ENCODE measurements around the gene RIOK1.

RIOK1 gene

DNA sequence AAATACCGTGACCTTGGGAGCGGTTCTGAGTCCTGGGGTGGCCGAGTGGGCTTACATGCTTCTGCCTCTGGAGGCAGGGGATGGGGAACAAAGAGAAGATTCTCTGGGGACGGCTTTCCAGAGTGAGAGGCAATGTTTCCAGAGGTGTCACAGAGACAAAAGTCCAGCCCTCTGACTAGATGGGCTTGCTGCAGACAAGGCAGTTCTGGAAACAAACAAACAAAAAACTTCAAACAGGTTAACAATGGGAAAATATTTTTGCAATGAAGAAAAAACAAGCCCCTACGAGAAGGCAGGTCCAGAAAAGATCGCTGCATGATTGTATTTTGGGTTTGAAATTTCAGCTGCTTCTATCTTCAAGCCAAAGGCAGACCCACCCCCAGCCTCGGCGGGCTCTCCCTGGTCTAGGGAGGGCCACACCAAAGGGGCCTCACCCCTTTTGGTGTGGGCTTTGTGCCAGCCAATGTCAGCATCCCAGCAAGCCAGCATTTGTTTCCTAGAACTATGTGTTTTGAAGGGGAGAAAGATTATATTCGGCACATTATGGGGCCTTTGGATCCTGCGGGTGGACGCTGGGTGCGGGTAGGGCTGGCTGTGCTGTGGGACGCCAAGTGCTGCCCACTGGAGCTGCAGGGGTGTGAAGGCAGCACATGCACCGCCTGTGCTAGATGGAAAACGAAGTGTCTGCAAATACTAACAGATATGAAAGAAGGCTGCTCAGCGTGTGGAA, 42.9 kb downstream of the RIOK1 start:
- TF ChIP-seq, protein P1, sequence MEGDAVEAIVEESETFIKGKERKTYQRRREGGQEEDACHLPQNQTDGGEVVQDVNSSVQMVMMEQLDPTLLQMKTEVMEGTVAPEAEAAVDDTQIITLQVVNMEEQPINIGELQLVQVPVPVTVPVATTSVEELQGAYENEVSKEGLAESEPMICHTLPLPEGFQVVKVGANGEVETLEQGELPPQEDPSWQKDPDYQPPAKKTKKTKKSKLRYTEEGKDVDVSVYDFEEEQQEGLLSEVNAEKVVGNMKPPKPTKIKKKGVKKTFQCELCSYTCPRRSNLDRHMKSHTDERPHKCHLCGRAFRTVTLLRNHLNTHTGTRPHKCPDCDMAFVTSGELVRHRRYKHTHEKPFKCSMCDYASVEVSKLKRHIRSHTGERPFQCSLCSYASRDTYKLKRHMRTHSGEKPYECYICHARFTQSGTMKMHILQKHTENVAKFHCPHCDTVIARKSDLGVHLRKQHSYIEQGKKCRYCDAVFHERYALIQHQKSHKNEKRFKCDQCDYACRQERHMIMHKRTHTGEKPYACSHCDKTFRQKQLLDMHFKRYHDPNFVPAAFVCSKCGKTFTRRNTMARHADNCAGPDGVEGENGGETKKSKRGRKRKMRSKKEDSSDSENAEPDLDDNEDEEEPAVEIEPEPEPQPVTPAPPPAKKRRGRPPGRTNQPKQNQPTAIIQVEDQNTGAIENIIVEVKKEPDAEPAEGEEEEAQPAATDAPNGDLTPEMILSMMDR (IDR thresholded peaks at IDR 0.05; ENCODE audit: low read depth, low read length) = no peak
- no peak for TF ChIP-seq EZH2phosphoT487 (IDR thresholded peaks at IDR 0.05; ENCODE audit: low read depth)
- no peak overlapping the region for H3K9ac ChIP-seq (ENCODE audit: low read length)
- no peak overlapping the region for H3K4me2 ChIP-seq (ENCODE audit: low read length)

DNA sequence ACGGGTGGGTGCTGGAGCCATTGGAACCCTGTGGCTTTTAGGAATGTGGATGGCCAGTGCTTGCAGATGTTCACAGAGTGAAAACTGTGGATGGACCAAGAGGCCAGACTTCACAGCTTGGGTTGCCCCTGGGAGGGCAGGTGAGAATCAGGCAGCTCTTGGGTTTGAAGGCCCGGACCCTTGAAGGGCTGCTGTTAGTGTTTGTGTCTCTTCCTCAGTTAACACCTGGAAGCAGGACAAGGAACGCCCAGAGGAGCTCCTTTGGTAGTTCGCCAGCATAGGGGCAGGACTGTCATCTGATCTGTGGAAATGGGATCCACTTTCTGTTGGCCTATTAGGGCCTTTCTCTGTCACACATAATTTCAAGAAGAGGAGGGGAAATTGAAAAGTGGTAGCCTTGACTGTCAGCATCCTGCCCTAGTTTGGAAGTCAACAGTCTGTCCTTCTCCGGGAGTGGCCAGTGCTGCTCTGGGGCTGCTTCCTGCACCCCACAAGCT, 43.6 kb downstream of the RIOK1 start:
- Histone ChIP-seq H3K9ac (ENCODE audit: low read length) (no peak overlapping the region), H3K36me3 (replicated peaks; ENCODE audit: low read depth, low read length) (no peaks in the 10 kb centered on the region), H3K79me2 (ENCODE audit: low read length) (no peaks in the 10 kb centered on the region), H4K20me1 (ENCODE audit: insufficient read depth, low read length) (no peaks in the 10 kb centered on the region), H2AFZ (ENCODE audit: low read depth, low read length) (no peak overlapping the region), H3K9me3 (ENCODE audit: insufficient read depth, low read length) (no peaks in the 10 kb centered on the region), H3K4me3 (ENCODE audit: low read length) (no peak overlapping the region), H3K4me2 (ENCODE audit: low read length) (no peak overlapping the region), H3K27ac (ENCODE audit: low read length) (no peak overlapping the region), H3K4me1 (ENCODE audit: low read length) (peaks cover 2% of the 10 kb centered on the region; the same call in 1 of the 2 replicates), H3K27me3 (ENCODE audit: low read depth, low read length) (no peaks in the 10 kb centered on the region)
- TF ChIP-seq EZH2phosphoT487 (IDR thresholded peaks at IDR 0.05; ENCODE audit: low read depth) = no peak
- TF ChIP-seq, protein P1 (IDR thresholded peaks at IDR 0.05; ENCODE audit: low read depth, low read length) = no peak

More for the DNA sequence above, 42.9 kb downstream of the RIOK1 start:
- H3K27ac ChIP-seq (ENCODE audit: low read length) = no peak overlapping the region
- H3K36me3 ChIP-seq (replicated peaks; ENCODE audit: low read depth, low read length) = no peaks in the 10 kb centered on the region
- no peaks in the 10 kb centered on the region for H3K79me2 ChIP-seq (ENCODE audit: low read length)
- H2AFZ ChIP-seq (ENCODE audit: low read depth, low read length) = no peak overlapping the region
- H3K4me3 ChIP-seq (ENCODE audit: low read length) = no peak overlapping the region
- H4K20me1 ChIP-seq (ENCODE audit: insufficient read depth, low read length) = no peaks in the 10 kb centered on the region
- no peaks in the 10 kb centered on the region for H3K9me3 ChIP-seq (ENCODE audit: insufficient read depth, low read length)
- H3K4me1 ChIP-seq (ENCODE audit: low read length) = no peaks in the 10 kb centered on the region
- H3K27me3 ChIP-seq (ENCODE audit: low read depth, low read length) = no peaks in the 10 kb centered on the region

DNA sequence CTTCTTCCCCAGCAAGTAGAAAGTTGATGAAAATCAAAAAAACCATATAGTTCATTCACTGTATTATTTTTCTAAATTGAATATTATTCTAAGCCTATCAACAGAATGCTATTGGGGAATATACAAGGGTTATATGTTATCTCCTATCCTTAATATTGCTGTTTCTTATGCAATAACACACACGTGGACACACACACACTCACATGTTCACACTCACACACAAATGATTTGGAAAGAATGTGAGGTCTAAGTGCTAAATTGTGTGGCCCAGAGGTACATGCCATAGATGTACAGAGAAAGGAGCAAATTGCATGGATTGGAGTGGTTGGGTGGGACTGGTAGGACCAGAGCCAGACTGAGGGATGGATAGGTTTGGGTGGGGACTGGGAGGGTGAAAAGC, 45.1 kb downstream of the RIOK1 start:
- Histone ChIP-seq H3K27ac (ENCODE audit: low read length) (no peak overlapping the region), H3K9ac (ENCODE audit: low read length) (no peak overlapping the region), H3K4me3 (ENCODE audit: low read length) (no peak overlapping the region), H3K36me3 (replicated peaks; ENCODE audit: low read depth, low read length) (no peaks in the 10 kb centered on the region), H3K9me3 (ENCODE audit: insufficient read depth, low read length) (no peaks in the 10 kb centered on the region), H3K27me3 (ENCODE audit: low read depth, low read length) (no peaks in the 10 kb centered on the region), H3K4me2 (ENCODE audit: low read length) (no peak overlapping the region), H2AFZ (ENCODE audit: low read depth, low read length) (no peak overlapping the region), H3K4me1 (ENCODE audit: low read length) (peaks cover 17% of the 10 kb centered on the region), H3K79me2 (ENCODE audit: low read length) (no peaks in the 10 kb centered on the region), H4K20me1 (ENCODE audit: insufficient read depth, low read length) (no peaks in the 10 kb centered on the region)
- no peak for TF ChIP-seq EZH2phosphoT487 (IDR thresholded peaks at IDR 0.05; ENCODE audit: low read depth)
- TF ChIP-seq, protein P1 (IDR thresholded peaks at IDR 0.05; ENCODE audit: low read depth, low read length) = no peak

DNA sequence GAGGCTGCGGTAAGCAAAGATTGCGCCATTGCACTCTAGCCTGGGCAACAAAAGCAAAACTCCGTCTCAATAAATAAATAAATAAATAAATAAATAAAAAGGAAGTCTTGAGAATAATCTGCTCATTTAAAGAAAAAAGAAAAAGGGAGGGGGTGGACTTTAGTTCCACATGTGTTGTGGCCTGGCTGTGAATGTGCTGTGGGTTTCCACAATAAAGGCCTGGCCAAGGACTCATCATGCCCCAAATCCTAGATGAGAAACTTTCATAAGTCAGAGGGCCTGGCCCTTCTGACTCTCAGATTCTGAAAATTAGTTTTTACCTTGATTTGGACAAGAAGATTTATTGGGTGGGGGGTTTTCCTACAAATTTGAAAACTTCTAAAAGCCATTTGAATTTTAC, 48.4 kb downstream of the RIOK1 start:
- Histone ChIP-seq H3K4me2 (ENCODE audit: low read length) (no peak overlapping the region), H3K36me3 (replicated peaks; ENCODE audit: low read depth, low read length) (no peaks in the 10 kb centered on the region), H4K20me1 (ENCODE audit: insufficient read depth, low read length) (no peaks in the 10 kb centered on the region), H3K27ac (ENCODE audit: low read length) (no peak overlapping the region), H3K4me3 (ENCODE audit: low read length) (no peak overlapping the region), H3K9me3 (ENCODE audit: insufficient read depth, low read length) (no peaks in the 10 kb centered on the region), H3K4me1 (ENCODE audit: low read length) (peaks cover 21% of the 10 kb centered on the region), H2AFZ (ENCODE audit: low read depth, low read length) (no peak overlapping the region), H3K79me2 (ENCODE audit: low read length) (no peaks in the 10 kb centered on the region), H3K9ac (ENCODE audit: low read length) (no peak overlapping the region), H3K27me3 (ENCODE audit: low read depth, low read length) (no peaks in the 10 kb centered on the region)
- TF ChIP-seq, protein P1 (IDR thresholded peaks at IDR 0.05; ENCODE audit: low read depth, low read length) = no peak
- TF ChIP-seq EZH2phosphoT487 (IDR thresholded peaks at IDR 0.05; ENCODE audit: low read depth) = no peak

Measured in OCI-LY3 (cell line).